Transverse colon (tissue), 3 donors: ENCODE results near the gene NPNT.

Experiments
- EP300 ChIP-seq: sonication (generic); formaldehyde crosslinking; IDR thresholded peaks from one replicate; pipeline ENCODE4 v1.6.1; 2017; ENCODE audit warnings: antibody characterized with exemption, low read depth
- POLR2A ChIP-seq: fragments of 450-650 bp; IDR thresholded peaks from one replicate; pipeline ENCODE4 v1.6.1; 2016; ENCODE audit warnings: antibody characterized with exemption, mild to moderate bottlenecking, moderate library complexity
- TF ChIP-seq, protein P1 (sequence below), 5 experiments: fragments of 200-600 bp in 3 of 5; fragments of 450-650 bp in 2 of 5; sonication (generic) in 3 of 5; IDR thresholded peaks; 1 replicate in 2 of 5; 2 replicates in 3 of 5; pipeline ENCODE4 v1.5.1; 2016 to 2017; ENCODE audit warnings: antibody characterized with exemption in 5 of 5, inconsistent platforms in 3 of 5, mild to moderate bottlenecking in 2 of 5, moderate library complexity in 1 of 5

GRCh38 chr4:105933083-105933482, 37.8 kb downstream of the NPNT start:
- TF ChIP-seq POLR2A (no peak), EP300 (no peak)
- TF ChIP-seq, protein P1, sequence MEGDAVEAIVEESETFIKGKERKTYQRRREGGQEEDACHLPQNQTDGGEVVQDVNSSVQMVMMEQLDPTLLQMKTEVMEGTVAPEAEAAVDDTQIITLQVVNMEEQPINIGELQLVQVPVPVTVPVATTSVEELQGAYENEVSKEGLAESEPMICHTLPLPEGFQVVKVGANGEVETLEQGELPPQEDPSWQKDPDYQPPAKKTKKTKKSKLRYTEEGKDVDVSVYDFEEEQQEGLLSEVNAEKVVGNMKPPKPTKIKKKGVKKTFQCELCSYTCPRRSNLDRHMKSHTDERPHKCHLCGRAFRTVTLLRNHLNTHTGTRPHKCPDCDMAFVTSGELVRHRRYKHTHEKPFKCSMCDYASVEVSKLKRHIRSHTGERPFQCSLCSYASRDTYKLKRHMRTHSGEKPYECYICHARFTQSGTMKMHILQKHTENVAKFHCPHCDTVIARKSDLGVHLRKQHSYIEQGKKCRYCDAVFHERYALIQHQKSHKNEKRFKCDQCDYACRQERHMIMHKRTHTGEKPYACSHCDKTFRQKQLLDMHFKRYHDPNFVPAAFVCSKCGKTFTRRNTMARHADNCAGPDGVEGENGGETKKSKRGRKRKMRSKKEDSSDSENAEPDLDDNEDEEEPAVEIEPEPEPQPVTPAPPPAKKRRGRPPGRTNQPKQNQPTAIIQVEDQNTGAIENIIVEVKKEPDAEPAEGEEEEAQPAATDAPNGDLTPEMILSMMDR (IDR thresholded peaks at IDR 0.05): no peak
